ENCODE results near the gene CMTM8. TPM values are rescaled to one million over a fixed set of nuclear protein-coding genes. Genes with fewer than 3 reads are reported as not detected.

The CMTM8 gene
- polyA plus RNA-seq, 1 experiment = 0.31 TPM

- DNase-seq (ENCODE audit: low read depth, low spot score) = peak; percentile 21
- peaks cover 4% of the 10 kb centered on the region for H3K27me3 ChIP-seq (ENCODE audit: control insufficient read depth, insufficient read depth, low read length)
- no peak overlapping the region for H3K4me3 ChIP-seq (ENCODE audit: low read depth, low read length)
- POLR2A ChIA-PET = no interaction called here
- CTCF ChIA-PET = interaction anchor here (0.5 to 1.7 kb wide), 14 partner anchors 11 to 902 kb away, joined by 3 to 9 read pairs (median 3); no protein-coding TSS in a partner anchor
- H3K27ac ChIP-seq (ENCODE audit: low read depth, low read length) = no peak overlapping the region
- TF ChIP-seq CTCF (IDR thresholded peaks at IDR 0.05; ENCODE audit: low read depth, low read length) = peak; percentile 91
- H3K9me3 ChIP-seq (ENCODE audit: control insufficient read depth, insufficient read depth, low read length) = no peaks in the 10 kb centered on the region
Measured at GRCh38 chr3:32296251-32297204, 58.0 kb downstream of the CMTM8 start.

- Histone ChIP-seq H3K27ac (ENCODE audit: low read depth, low read length) (no peak overlapping the region), H3K27me3 (ENCODE audit: control insufficient read depth, insufficient read depth, low read length) (peaks cover 5% of the 10 kb centered on the region), H3K4me3 (ENCODE audit: low read depth, low read length) (no peak overlapping the region), H3K9me3 (ENCODE audit: control insufficient read depth, insufficient read depth, low read length) (no peaks in the 10 kb centered on the region)
- ChIA-PET CTCF (interaction anchor here (0.6 to 1.9 kb wide), 10 partner anchors 9 to 1159 kb away, joined by 3 to 13 read pairs (median 4); no protein-coding TSS in a partner anchor), POLR2A (interaction anchor here (0.6 kb wide), 2 partner anchors 31 to 153 kb away, joined by 3 to 9 read pairs; no protein-coding TSS in a partner anchor)
- no peak for DNase-seq (ENCODE audit: low read depth, low spot score)
- no peak for TF ChIP-seq CTCF (IDR thresholded peaks at IDR 0.05; ENCODE audit: low read depth, low read length)
Measured at GRCh38 chr3:32297366-32297765, 58.9 kb downstream of the CMTM8 start.

- Histone ChIP-seq H3K27me3 (ENCODE audit: control insufficient read depth, insufficient read depth, low read length) (peaks cover 11% of the 10 kb centered on the region), H3K4me3 (ENCODE audit: low read depth, low read length) (no peak overlapping the region), H3K27ac (ENCODE audit: low read depth, low read length) (no peak overlapping the region), H3K9me3 (ENCODE audit: control insufficient read depth, insufficient read depth, low read length) (no peaks in the 10 kb centered on the region)
- ChIA-PET CTCF (interaction anchor here (0.8 to 1.0 kb wide), 2 partner anchors 124 to 157 kb away, joined by 3 read pairs; no protein-coding TSS in a partner anchor), POLR2A (no interaction called here)
- DNase-seq (ENCODE audit: low read depth, low spot score) = no peak
- no peak for TF ChIP-seq CTCF (IDR thresholded peaks at IDR 0.05; ENCODE audit: low read depth, low read length)
Measured at GRCh38 chr3:32301426-32301825, 62.9 kb downstream of the CMTM8 start.

- Histone ChIP-seq H3K9me3 (ENCODE audit: control insufficient read depth, insufficient read depth, low read length) (no peaks in the 10 kb centered on the region), H3K27ac (ENCODE audit: low read depth, low read length) (no peak overlapping the region), H3K27me3 (ENCODE audit: control insufficient read depth, insufficient read depth, low read length) (peaks cover 11% of the 10 kb centered on the region), H3K4me3 (ENCODE audit: low read depth, low read length) (no peak overlapping the region)
- no peak for TF ChIP-seq CTCF (IDR thresholded peaks at IDR 0.05; ENCODE audit: low read depth, low read length)
- ChIA-PET CTCF (interaction anchor here (0.8 to 0.9 kb wide), 2 partner anchors 8 to 208 kb away, joined by 3 read pairs; no protein-coding TSS in a partner anchor), POLR2A (no interaction called here)
- no peak for DNase-seq (ENCODE audit: low read depth, low spot score)
Measured at GRCh38 chr3:32302601-32303398, 64.3 kb downstream of the CMTM8 start.

All from AG04450 (cell line).